ENCODE measurements around the gene COL20A1.
"Not testable (repeated sequence)": the region's sequence is repeated elsewhere in the genome, so short reads cannot be mapped to it uniquely, and the experiment has no call there.

- TF ChIP-seq EZH2phosphoT487 (IDR thresholded peaks at IDR 0.05; ENCODE audit: borderline replicate concordance, low read length); EZH2 (IDR thresholded peaks at IDR 0.05; ENCODE audit: low read length, unreplicated experiment): not testable (repeated sequence)
- TF ChIP-seq, protein P1, sequence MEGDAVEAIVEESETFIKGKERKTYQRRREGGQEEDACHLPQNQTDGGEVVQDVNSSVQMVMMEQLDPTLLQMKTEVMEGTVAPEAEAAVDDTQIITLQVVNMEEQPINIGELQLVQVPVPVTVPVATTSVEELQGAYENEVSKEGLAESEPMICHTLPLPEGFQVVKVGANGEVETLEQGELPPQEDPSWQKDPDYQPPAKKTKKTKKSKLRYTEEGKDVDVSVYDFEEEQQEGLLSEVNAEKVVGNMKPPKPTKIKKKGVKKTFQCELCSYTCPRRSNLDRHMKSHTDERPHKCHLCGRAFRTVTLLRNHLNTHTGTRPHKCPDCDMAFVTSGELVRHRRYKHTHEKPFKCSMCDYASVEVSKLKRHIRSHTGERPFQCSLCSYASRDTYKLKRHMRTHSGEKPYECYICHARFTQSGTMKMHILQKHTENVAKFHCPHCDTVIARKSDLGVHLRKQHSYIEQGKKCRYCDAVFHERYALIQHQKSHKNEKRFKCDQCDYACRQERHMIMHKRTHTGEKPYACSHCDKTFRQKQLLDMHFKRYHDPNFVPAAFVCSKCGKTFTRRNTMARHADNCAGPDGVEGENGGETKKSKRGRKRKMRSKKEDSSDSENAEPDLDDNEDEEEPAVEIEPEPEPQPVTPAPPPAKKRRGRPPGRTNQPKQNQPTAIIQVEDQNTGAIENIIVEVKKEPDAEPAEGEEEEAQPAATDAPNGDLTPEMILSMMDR (conservative IDR thresholded peaks at IDR 0.05; ENCODE audit: low read depth, low read length): not testable (repeated sequence)
Measured at GRCh38 chr20:63305933-63306672, 13.1 kb downstream of the COL20A1 start.
